ENCODE data around the gene BAIAP2L1. TPM values are rescaled to one million over a fixed set of nuclear protein-coding genes. Genes with fewer than 3 reads are reported as not detected.
A peak's percentile ranks its signal among the peaks of the same experiment; 100 is the strongest.

BAIAP2L1 gene
- total and polyA plus RNA-seq, 9 of the 15 experiments (the other 6 are each of a cell fraction or from before 2014, with no cell fraction given): 4.2 to 29.8 (median 15.5) TPM

- no peak for TF ChIP-seq ZNF395 (CRISPR knock-in tag; IDR thresholded peaks at IDR 0.05)
- no peak; the same call in 1 of the 2 replicates for TF ChIP-seq KHSRP (IDR thresholded peaks at IDR 0.05)
- no peak for TF ChIP-seq MITF (IDR thresholded peaks at IDR 0.05)
- no peak for TF ChIP-seq HLTF (IDR thresholded peaks at IDR 0.05)
- no peak for TF ChIP-seq ZBTB12 (CRISPR knock-in tag; IDR thresholded peaks at IDR 0.05)
- TF ChIP-seq IRF1 (CRISPR knock-in tag; IDR thresholded peaks at IDR 0.05; ENCODE audit: borderline replicate concordance): no peak
- no peak for TF ChIP-seq HDAC6 (IDR thresholded peaks at IDR 0.05; ENCODE audit: low read depth, low read length)
- TF ChIP-seq SOX6 (IDR thresholded peaks at IDR 0.05): peak; percentile 58; the same call in 1 of the 2 replicates
- TF ChIP-seq SRF (CRISPR knock-in tag; IDR thresholded peaks at IDR 0.05): no peak
- TF ChIP-seq ETV1 (tag; conservative IDR thresholded peaks at IDR 0.05; ENCODE audit: low read depth): no peak
- no peak for TF ChIP-seq ZNF398 (CRISPR knock-in tag; IDR thresholded peaks at IDR 0.05)
Observed at GRCh38 chr7:98360221-98361130, 40.4 kb downstream of the BAIAP2L1 start (continued).
